Measurements from ENCODE around the gene CASP8AP2. TPM values are rescaled to one million over a fixed set of nuclear protein-coding genes. Genes with fewer than 3 reads are reported as not detected.
A peak's percentile ranks its signal among the peaks of the same experiment; 100 is the strongest.

The CASP8AP2 gene
- total and polyA plus RNA-seq, 9 of the 15 experiments (the other 6 are each of a cell fraction or from before 2014, with no cell fraction given) = 10.6 to 30.0 (median 19.1) TPM

GRCh38 chr6:89817481-89817880, 12.2 kb upstream of the CASP8AP2 start:
- DNase-seq (ENCODE audit: extremely low read depth in 1 of 4, low spot score in 3 of 4) = no peak
- peaks cover 30% of the 10 kb centered on the region; the same call in 2 of the 3 replicates for H3K36me3 ChIP-seq (ENCODE audit: control insufficient read depth, insufficient read depth, low read length)
- POLR2A ChIA-PET = interaction anchor here (1.2 kb wide), 1 partner anchor 12 kb away, joined by 8 read pairs; the partner anchor contains the start of gene CASP8AP2
- CTCF ChIA-PET (ENCODE audit: low intra/inter-chr PET ratio) = no interaction called here
- H3K9ac ChIP-seq (ENCODE audit: insufficient read depth in 1 of 2, low read depth in 2 of 2, low read length in 2 of 2) = peak overlapping the region; percentile 95 to 97
- H3K79me2 ChIP-seq (ENCODE audit: control insufficient read depth, insufficient read depth, low read length) = peaks cover 83% of the 10 kb centered on the region
- intact Hi-C loops (cut with micrococcal nuclease) (no loop called here), in situ Hi-C loops (cut with MboI) (no loop called here)
- H3K4me3 ChIP-seq = peak overlapping the region; percentile 94
- WGBS (ENCODE audit: insufficient coverage, low coverage, missing lambda C conversion rate) = 15% methylated on average over 3 of the region's 3 CpGs
- no peaks in the 10 kb centered on the region for H3K9me1 ChIP-seq (ENCODE audit: control insufficient read depth, insufficient read depth, low read length)
- H2AFZ ChIP-seq (ENCODE audit: low read depth, low read length) = no peak overlapping the region
- no peak for ATAC-seq
- no TSS peak for BruUV-seq (replicated peaks)
- no peak for FAIRE-seq
- peaks cover 12 to 14% of the 10 kb centered on the region in 2 experiments; a peak in 4 of 5 replicates for H3K4me1 ChIP-seq (replicated peaks in 1 of 2; ENCODE audit: control insufficient read depth in 2 of 2, insufficient read depth in 2 of 2, low read length in 2 of 2)
- H3K27me3 ChIP-seq (ENCODE audit: control insufficient read depth in 2 of 2, insufficient read depth in 2 of 2, low read length in 2 of 2) = no peaks in the 10 kb centered on the region
- no peaks in the 10 kb centered on the region for H3K9me3 ChIP-seq (replicated peaks; ENCODE audit: control insufficient read depth, insufficient read depth, low read depth, low read length)
- peak overlapping the region; percentile 100 for H3K4me2 ChIP-seq (ENCODE audit: insufficient read depth, low read length)
- peak overlapping the region; percentile 38; the same call in 2 of the 3 replicates for H3K27ac ChIP-seq (ENCODE audit: extremely low read depth, low read depth, low read length)
- TF ChIP-seq ZNF445 (CRISPR knock-in tag; IDR thresholded peaks at IDR 0.05; ENCODE audit: low read depth) = no peak
- no peak for TF ChIP-seq ARNT (IDR thresholded peaks at IDR 0.05)
- no peak for TF ChIP-seq ZNF408 (CRISPR knock-in tag; IDR thresholded peaks at IDR 0.05; ENCODE audit: low read depth)
- 0 out of 4 replicates have a peak, but pooled peaks of 1 of the 2 experiments have one; percentile 19 for TF ChIP-seq FOXK2 (conservative IDR thresholded peaks at IDR 0.05 in 1 of 2, IDR thresholded peaks at IDR 0.05 in 1 of 2; ENCODE audit: low read depth in 2 of 2)
- TF ChIP-seq SRSF9 (IDR thresholded peaks at IDR 0.05; ENCODE audit: borderline replicate concordance, low read depth, low read length) = no peak
- TF ChIP-seq CEBPG (CRISPR knock-in tag; IDR thresholded peaks at IDR 0.05) = peak; percentile 23; the same call in 1 of the 2 replicates
- TF ChIP-seq CEBPG (tag; conservative IDR thresholded peaks at IDR 0.05 in 1 of 2, IDR thresholded peaks at IDR 0.05 in 1 of 2) = no peak
- TF ChIP-seq SREBF1 (IDR thresholded peaks at IDR 0.05; ENCODE audit: borderline replicate concordance, low read depth, low read length) = no peak
- peaks cover 12% of the 10 kb centered on the region for H4K20me1 ChIP-seq (replicated peaks; ENCODE audit: control insufficient read depth, insufficient read depth, low read length)

Data from K562 (cell line).